K562 (cell line): ENCODE measurements around the gene WFDC8. TPM values are rescaled to one million over a fixed set of nuclear protein-coding genes. Genes with fewer than 3 reads are reported as not detected.

Experiments used
- ATAC-seq: fragments of 200-7000 bp; cut with Tn5 transposase; 3 replicates; pipeline ENCODE4 v1.9.1; 2020; ENCODE audit warnings: moderate library complexity
- BruUV-seq: library from RNA; stranded (reverse); fragments of 400-500 nt; replicated peaks from 2 replicates; lab custom pipeline; 2021; lab: Mats Ljungman, UMichigan
- CTCF ChIA-PET: fragments of 300-600 bp; formaldehyde crosslinking; extraction: SDS; loops from one replicate; lab custom pipeline; 2021; ENCODE audit warnings: low intra/inter-chr PET ratio; lab: Yijun Ruan, JAX
- POLR2A ChIA-PET: fragments of 300-600, 350-650 bp; sonication (Branson Sonifier 250); formaldehyde crosslinking; extraction: SDS; loops from one replicate; lab custom pipeline; 2021; ENCODE audit warnings: antibody characterized with exemption, inconsistent platforms; lab: Yijun Ruan, JAX
- DNase-seq, 4 experiments: peaks; one replicate each; pipeline versions ENCODE4 v3.0.0 to v3.0.0-alpha.2; 2011 to 2018; ENCODE audit warnings: low spot score in 3 of 4, mixed read lengths in 3 of 4; ENCODE audit errors: extremely low read depth in 1 of 4
- FAIRE-seq: peaks from 2 replicates; lab custom pipeline; 2011; peaks lifted over from hg19 to GRCh38; lab: Jason Lieb, UNC
- H2AFZ ChIP-seq: 2 replicates; pipeline ENCODE4 v1.6.0; 2011; ENCODE audit warnings: low read depth, low read length, control low read depth, inconsistent platforms
- H3K27ac ChIP-seq: fragments of 200-600 bp; 3 replicates; pipeline ENCODE4 v1.8.0; 2011; ENCODE audit warnings: low read depth, mild to moderate bottlenecking, control low read depth, inconsistent platforms, low read length, moderate library complexity, mixed read lengths; ENCODE audit errors: extremely low read depth
- H3K27me3 ChIP-seq, 2 experiments: fragments of 300-600 bp in 1 of 2; 2 replicates in 1 of 2; 3 replicates in 1 of 2; pipeline versions ENCODE4 v1.6.0 to v1.8.0; 2011; ENCODE audit warnings: inconsistent platforms in 2 of 2, low read length in 2 of 2, mild to moderate bottlenecking in 1 of 2, mixed read lengths in 1 of 2, moderate library complexity in 1 of 2; ENCODE audit not compliant: control insufficient read depth in 2 of 2, insufficient read depth in 2 of 2
- H3K36me3 ChIP-seq: fragments of 300-600 bp; 3 replicates; pipeline ENCODE4 v1.8.0; 2011; ENCODE audit warnings: mild to moderate bottlenecking, low read length, inconsistent platforms; ENCODE audit not compliant: control insufficient read depth, insufficient read depth
- H3K4me1 ChIP-seq, 2 experiments: fragments of 200-600 bp in 1 of 2; replicated peaks in 1 of 2; 2 replicates in 1 of 2; 3 replicates in 1 of 2; pipeline versions ENCODE4 v1.5.1 to v1.8.0; 2011; ENCODE audit warnings: inconsistent platforms in 2 of 2, low read length in 2 of 2, mild to moderate bottlenecking in 1 of 2, mixed read lengths in 1 of 2, moderate library complexity in 1 of 2; ENCODE audit not compliant: control insufficient read depth in 2 of 2, insufficient read depth in 2 of 2
- H3K4me2 ChIP-seq: 2 replicates; pipeline ENCODE4 v1.6.1; 2011; ENCODE audit warnings: low read length, control low read depth, inconsistent platforms, mixed read lengths; ENCODE audit not compliant: insufficient read depth
- H3K4me3 ChIP-seq: fragments of 200-600 bp; sonication (generic), shearing (Covaris generic); 2 replicates; pipeline ENCODE4 v1.5.1; 2016; ENCODE audit warnings: control low read depth, inconsistent platforms
- H3K79me2 ChIP-seq: fragments of 200-600 bp; 3 replicates; pipeline ENCODE4 v1.8.0; 2011; ENCODE audit warnings: low read length, inconsistent platforms; ENCODE audit not compliant: control insufficient read depth, insufficient read depth
- H3K9ac ChIP-seq, 2 experiments: 2 replicates each; pipeline versions ENCODE4 v1.6.0 to v1.6.1; 2011; ENCODE audit warnings: low read depth in 2 of 2, low read length in 2 of 2, control low read depth in 1 of 2, inconsistent platforms in 1 of 2, mild to moderate bottlenecking in 1 of 2, mixed read lengths in 1 of 2; ENCODE audit not compliant: insufficient read depth in 1 of 2
- H3K9me1 ChIP-seq: one replicate; pipeline ENCODE4 v1.6.0; 2011; ENCODE audit warnings: inconsistent platforms, mild to moderate bottlenecking, low read length, moderate library complexity; ENCODE audit not compliant: control insufficient read depth, insufficient read depth
- H3K9me3 ChIP-seq: replicated peaks from 2 replicates; pipeline ENCODE4 v1.5.1; 2011; ENCODE audit warnings: low read depth, low read length, inconsistent platforms; ENCODE audit not compliant: control insufficient read depth, insufficient read depth
- H4K20me1 ChIP-seq: replicated peaks from 2 replicates; pipeline ENCODE4 v1.6.1; 2011; ENCODE audit warnings: low read length, inconsistent platforms, mixed read lengths; ENCODE audit not compliant: control insufficient read depth, insufficient read depth
- CHD2 ChIP-seq: IDR thresholded peaks from 2 replicates; pipeline ENCODE4 v1.6.1; 2011; ENCODE audit warnings: low read depth, low read length
- DLX4 ChIP-seq: fragments of 250-450 bp; sonication (Bioruptor Pico); IDR thresholded peaks from 2 replicates; pipeline ENCODE4 v1.6.1; 2021; ENCODE audit warnings: mild to moderate bottlenecking
- ELF4 ChIP-seq: fragments of 450-650 bp; formaldehyde crosslinking; IDR thresholded peaks from 2 replicates; pipeline ENCODE4 v1.4.0; 2022; ENCODE audit warnings: missing genetic modification characterization
- ELK1 ChIP-seq: sonication (generic); formaldehyde crosslinking; IDR thresholded peaks from 2 replicates; pipeline ENCODE4 v1.8.1; 2022; ENCODE audit warnings: missing genetic modification reagents
- FOXP4 ChIP-seq: sonication (generic); formaldehyde crosslinking; IDR thresholded peaks from 2 replicates; pipeline ENCODE4 v1.8.0; 2022; ENCODE audit warnings: mild to moderate bottlenecking, missing genetic modification reagents, borderline replicate concordance
- JUND ChIP-seq, 2 experiments: IDR thresholded peaks; 2 replicates in 1 of 2; 3 replicates in 1 of 2; pipeline ENCODE4 v1.6.1; 2011; ENCODE audit warnings: borderline replicate concordance in 2 of 2, low read depth in 2 of 2, low read length in 2 of 2, improper control_type of control experiment in 1 of 2, missing biosample characterization in 1 of 2, missing genetic modification characterization in 1 of 2, missing genetic modification reagents in 1 of 2
- MTA3 ChIP-seq: fragments of 450-650 bp; formaldehyde crosslinking; IDR thresholded peaks from 2 replicates; pipeline ENCODE4 v1.6.1; 2017; ENCODE audit warnings: mild to moderate bottlenecking, borderline replicate concordance
- NR2C1 ChIP-seq, 2 experiments: fragments of 450-650 bp; IDR thresholded peaks; 2 replicates each; pipeline ENCODE4 v1.6.1; 2017; ENCODE audit warnings: mild to moderate bottlenecking in 2 of 2, antibody characterized with exemption in 1 of 2, inconsistent platforms in 1 of 2, missing compliant biosample characterization in 1 of 2, missing genetic modification characterization in 1 of 2
- PCBP1 ChIP-seq: fragments of 200-400 bp; formaldehyde crosslinking; IDR thresholded peaks from 2 replicates; pipeline ENCODE4 v1.6.1; 2018; ENCODE audit warnings: mild to moderate bottlenecking, low read depth, low read length; ENCODE audit not compliant: poor library complexity, severe bottlenecking
- RBBP5 ChIP-seq: fragments of 200-600 bp; sonication (generic); IDR thresholded peaks from 2 replicates; pipeline ENCODE4 v1.6.1; 2012; ENCODE audit warnings: borderline replicate concordance, mild to moderate bottlenecking, low read length, control low read depth, inconsistent platforms; ENCODE audit not compliant: insufficient read depth, poor library complexity, severe bottlenecking
- ZNF121 ChIP-seq: sonication (generic); formaldehyde crosslinking; conservative IDR thresholded peaks from 2 replicates; pipeline ENCODE4 v1.8.0; 2022; ENCODE audit warnings: missing genetic modification reagents
- ZNF232 ChIP-seq: sonication (generic); formaldehyde crosslinking; IDR thresholded peaks from 2 replicates; pipeline ENCODE4 v1.8.0; 2022; ENCODE audit warnings: mild to moderate bottlenecking, missing genetic modification reagents
- ZNF589 ChIP-seq: fragments of 200-800 bp; sonication (Bioruptor generic); IDR thresholded peaks from 2 replicates; pipeline ENCODE4 v1.6.1; 2016; ENCODE audit warnings: low read depth, missing genetic modification characterization, missing compliant biosample characterization
- WGBS: fragments of 100-300 bp; shearing (Covaris generic); methylation state at CpG from one replicate; pipeline ENCODE4 v1.1.6; 2016; ENCODE audit warnings: low coverage, mixed read lengths; ENCODE audit not compliant: insufficient coverage; ENCODE audit errors: missing lambda C conversion rate; 5-methylcytosine and 5-hydroxymethylcytosine counted together
- in situ Hi-C: fragments of 300-500 bp; cut with MboI; formaldehyde crosslinking; loops from 4 replicates; pipeline ENCODE4 v1.15.0; 2018; ENCODE audit warnings: inconsistent platforms, mixed read lengths
- intact Hi-C: fragments of 100-400 bp; cut with micrococcal nuclease; formaldehyde crosslinking; loops from 2 replicates; pipeline ENCODE4 v1.14.2; 2022
- polyA plus RNA-seq, 8 experiments: library from polyadenylated mRNA; depleted of rRNA in 4 of 8; stranded (reverse) in 5 of 8; unstranded in 3 of 8; fragments of >200 nt; fragmentation: Nextera tagmentation in 2 of 8; fragmentation: Illumina TruSeq in 1 of 8; extraction: Ambion mirVana in 2 of 8; extraction: Trizol in 1 of 8; gene quantifications; 2 replicates each; pipeline versions ENCODE4 v1.2.1 to v1.2.3, GENCODE V29; 2011 to 2014; ENCODE audit warnings: inconsistent platforms in 1 of 8, missing spikeins in 1 of 8
- total RNA-seq, 7 experiments: library from RNA; depleted of rRNA in 6 of 7; stranded (reverse); fragments of >200 nt in 6 of 7; fragmentation: Illumina TruSeq in 2 of 7; extraction: Trizol in 2 of 7; gene quantifications; 2 replicates each; pipeline versions ENCODE4 v1.2.1 to v1.2.3, GENCODE V29; 2011 to 2021; ENCODE audit warnings: low replicate concordance in 1 of 7

WFDC8 gene
- total and polyA plus RNA-seq, 9 of the 15 experiments (the other 6 are each of a cell fraction or from before 2014, with no cell fraction given), result not detected

GRCh38 chr20:45509091-45509490, 70.0 kb downstream of the WFDC8 start (continued):
- no peak for TF ChIP-seq ELK1 (CRISPR knock-in tag)
- peak; percentile 51; the same call in 1 of the 2 replicates for TF ChIP-seq ZNF589 (CRISPR knock-in tag)
- no peak for TF ChIP-seq ZNF121 (CRISPR knock-in tag)
- no peak for TF ChIP-seq DLX4 (CRISPR knock-in tag)

- Histone ChIP-seq H3K4me1 (peaks cover 0 to 7% of the 10 kb centered on the region in 2 experiments; a peak in 3 of 5 replicates), H3K27me3 (peaks cover 0 to 3% of the 10 kb centered on the region in 2 experiments; a peak in 1 of 5 replicates), H3K9ac (no peak overlapping the region), H3K27ac (no peak overlapping the region; the same call in 2 of the 3 replicates), H3K79me2 (no peaks in the 10 kb centered on the region), H4K20me1 (no peaks in the 10 kb centered on the region), H3K9me1 (no peaks in the 10 kb centered on the region), H3K36me3 (no peaks in the 10 kb centered on the region), H2AFZ (no peak overlapping the region), H3K4me3 (no peak overlapping the region), H3K9me3 (no peaks in the 10 kb centered on the region), H3K4me2 (0 out of 2 replicates have a peak overlapping the region, but pooled peaks have one; percentile 8)
- FAIRE-seq (no peak), DNase-seq (no peak), ATAC-seq (peak; percentile 49)
- POLR2A ChIA-PET, result no interaction called here
- no TSS peak for BruUV-seq
- CTCF ChIA-PET, result no interaction called here
- WGBS, result 1% methylated on average over 7 of the region's 7 CpGs
- intact Hi-C loops (no loop called here), in situ Hi-C loops (no loop called here)
- no peak for TF ChIP-seq ZNF232 (CRISPR knock-in tag)
- TF ChIP-seq RBBP5, result no peak
- peak; percentile 61; the same call in 1 of the 2 replicates for TF ChIP-seq JUND (IDR thresholded peaks at IDR 0.05; ENCODE audit: borderline replicate concordance, low read depth, low read length)
- peak; percentile 40; the same call in 1 of the 3 replicates for TF ChIP-seq JUND (tag; IDR thresholded peaks at IDR 0.05; ENCODE audit: borderline replicate concordance, low read depth, low read length)
- TF ChIP-seq FOXP4 (CRISPR knock-in tag), result no peak
- TF ChIP-seq ELF4, result 0 out of 2 replicates have a peak, but pooled peaks have one; percentile 63
- TF ChIP-seq MTA3, result no peak
- no peak for TF ChIP-seq PCBP1
- no peak for TF ChIP-seq CHD2
- no peak for TF ChIP-seq NR2C1 (IDR thresholded peaks at IDR 0.05)
- TF ChIP-seq NR2C1 (tag; IDR thresholded peaks at IDR 0.05), result peak; percentile 56
These were observed 70.8 kb downstream of the WFDC8 start for GRCh38 chr20:45508068-45508886.
